Thyroid gland (tissue), 4 donors: Measurements from ENCODE around the gene GRM4.

Experiments used
- POLR2A ChIP-seq, 2 donors: fragments of 450-650 bp; IDR thresholded peaks; one replicate each; pipeline ENCODE4 v1.6.1; 2017; ENCODE audit warnings: antibody characterized with exemption in 2 of 2, mild to moderate bottlenecking in 2 of 2, moderate library complexity in 1 of 2
- TF ChIP-seq, protein P1 (sequence below), 6 experiments: fragments of 200-600 bp in 3 of 6; fragments of 450-650 bp in 3 of 6; sonication (generic) in 3 of 6; IDR thresholded peaks; one replicate each; pipeline ENCODE4 v1.5.1; 2016 to 2019; ENCODE audit warnings: antibody characterized with exemption in 6 of 6, mild to moderate bottlenecking in 2 of 6, inconsistent platforms in 1 of 6, moderate library complexity in 1 of 6

DNA sequence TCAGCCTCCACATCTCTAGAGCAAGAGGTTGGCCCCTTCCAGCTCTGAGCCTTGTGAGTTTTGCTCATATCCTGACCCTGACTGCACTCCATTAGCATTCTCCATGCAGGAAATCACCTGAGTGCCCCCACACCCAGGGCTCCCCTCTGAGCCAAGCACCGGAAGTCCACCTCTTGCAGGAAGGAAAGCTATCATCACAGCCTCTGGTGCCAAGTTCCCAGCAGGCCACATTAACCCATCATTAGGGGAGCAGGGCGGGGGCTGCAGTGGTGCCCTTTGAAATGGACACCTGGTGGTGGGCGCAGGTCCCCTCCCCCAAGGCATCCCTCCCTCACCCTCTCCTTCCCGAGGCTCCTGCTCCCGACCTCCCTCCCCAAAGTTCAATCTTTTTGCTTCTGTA lies 16.1 kb downstream of the GRM4 start:
- TF ChIP-seq, protein P1, sequence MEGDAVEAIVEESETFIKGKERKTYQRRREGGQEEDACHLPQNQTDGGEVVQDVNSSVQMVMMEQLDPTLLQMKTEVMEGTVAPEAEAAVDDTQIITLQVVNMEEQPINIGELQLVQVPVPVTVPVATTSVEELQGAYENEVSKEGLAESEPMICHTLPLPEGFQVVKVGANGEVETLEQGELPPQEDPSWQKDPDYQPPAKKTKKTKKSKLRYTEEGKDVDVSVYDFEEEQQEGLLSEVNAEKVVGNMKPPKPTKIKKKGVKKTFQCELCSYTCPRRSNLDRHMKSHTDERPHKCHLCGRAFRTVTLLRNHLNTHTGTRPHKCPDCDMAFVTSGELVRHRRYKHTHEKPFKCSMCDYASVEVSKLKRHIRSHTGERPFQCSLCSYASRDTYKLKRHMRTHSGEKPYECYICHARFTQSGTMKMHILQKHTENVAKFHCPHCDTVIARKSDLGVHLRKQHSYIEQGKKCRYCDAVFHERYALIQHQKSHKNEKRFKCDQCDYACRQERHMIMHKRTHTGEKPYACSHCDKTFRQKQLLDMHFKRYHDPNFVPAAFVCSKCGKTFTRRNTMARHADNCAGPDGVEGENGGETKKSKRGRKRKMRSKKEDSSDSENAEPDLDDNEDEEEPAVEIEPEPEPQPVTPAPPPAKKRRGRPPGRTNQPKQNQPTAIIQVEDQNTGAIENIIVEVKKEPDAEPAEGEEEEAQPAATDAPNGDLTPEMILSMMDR (IDR thresholded peaks at IDR 0.05): no peak
- no peak for TF ChIP-seq POLR2A (IDR thresholded peaks at IDR 0.05)
